ENCODE results near the gene FAH.

GRCh38 chr15:80216141-80216540, 63.3 kb downstream of the FAH start:
- TF ChIP-seq, protein P1, sequence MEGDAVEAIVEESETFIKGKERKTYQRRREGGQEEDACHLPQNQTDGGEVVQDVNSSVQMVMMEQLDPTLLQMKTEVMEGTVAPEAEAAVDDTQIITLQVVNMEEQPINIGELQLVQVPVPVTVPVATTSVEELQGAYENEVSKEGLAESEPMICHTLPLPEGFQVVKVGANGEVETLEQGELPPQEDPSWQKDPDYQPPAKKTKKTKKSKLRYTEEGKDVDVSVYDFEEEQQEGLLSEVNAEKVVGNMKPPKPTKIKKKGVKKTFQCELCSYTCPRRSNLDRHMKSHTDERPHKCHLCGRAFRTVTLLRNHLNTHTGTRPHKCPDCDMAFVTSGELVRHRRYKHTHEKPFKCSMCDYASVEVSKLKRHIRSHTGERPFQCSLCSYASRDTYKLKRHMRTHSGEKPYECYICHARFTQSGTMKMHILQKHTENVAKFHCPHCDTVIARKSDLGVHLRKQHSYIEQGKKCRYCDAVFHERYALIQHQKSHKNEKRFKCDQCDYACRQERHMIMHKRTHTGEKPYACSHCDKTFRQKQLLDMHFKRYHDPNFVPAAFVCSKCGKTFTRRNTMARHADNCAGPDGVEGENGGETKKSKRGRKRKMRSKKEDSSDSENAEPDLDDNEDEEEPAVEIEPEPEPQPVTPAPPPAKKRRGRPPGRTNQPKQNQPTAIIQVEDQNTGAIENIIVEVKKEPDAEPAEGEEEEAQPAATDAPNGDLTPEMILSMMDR (conservative IDR thresholded peaks at IDR 0.05), result no peak
- no peak for TF ChIP-seq ZFX (IDR thresholded peaks at IDR 0.05)

All from C4-2B (cell line).